ENCODE data around the gene TAF8. TPM values are rescaled to one million over a fixed set of nuclear protein-coding genes. Genes with fewer than 3 reads are reported as not detected.
A peak's percentile ranks its signal among the peaks of the same experiment; 100 is the strongest.

Gene TAF8
- total RNA-seq, 1 donor from 2014 or later: 35.1 TPM

- intact Hi-C loops (cut with DNase I): no loop called here
- Histone ChIP-seq H3K9me3 (no peaks in the 10 kb centered on the region), H3K36me3 (peaks cover 29% of the 10 kb centered on the region)
Measured at GRCh38 chr6:42084889-42085288, 34.6 kb downstream of the TAF8 start.

GRCh38 chr6:42086046-42087035, 36.0 kb downstream of the TAF8 start:
- ATAC-seq (peak in 1 of 2 donors; percentile 36), DNase-seq (no peak)
- Histone ChIP-seq H3K36me3 (peaks cover 16% of the 10 kb centered on the region), H3K4me1 (no peaks in the 10 kb centered on the region), H3K27me3 (ENCODE audit: low read depth) (no peaks in the 10 kb centered on the region), H3K9me3 (no peaks in the 10 kb centered on the region), H3K27ac (peak overlapping the region; percentile 14), H3K4me3 (no peak overlapping the region)
- TF ChIP-seq CTCF (IDR thresholded peaks at IDR 0.05): no peak
- intact Hi-C loops (cut with DNase I): no loop called here

More at GRCh38 chr6:42084889-42085288, 34.6 kb downstream of the TAF8 start:
- Histone ChIP-seq H3K27me3 (ENCODE audit: low read depth) (no peaks in the 10 kb centered on the region), H3K27ac (no peak overlapping the region), H3K4me1 (no peaks in the 10 kb centered on the region), H3K4me3 (no peak overlapping the region)
- DNase-seq (no peak), ATAC-seq (no peak)
- no peak for TF ChIP-seq CTCF (IDR thresholded peaks at IDR 0.05)

- Histone ChIP-seq H3K4me3 (no peak overlapping the region), H3K27me3 (ENCODE audit: low read depth) (no peaks in the 10 kb centered on the region), H3K36me3 (peaks cover under 1% of the 10 kb centered on the region), H3K9me3 (no peaks in the 10 kb centered on the region), H3K27ac (no peak overlapping the region), H3K4me1 (no peaks in the 10 kb centered on the region)
- DNase-seq (no peak), ATAC-seq (peak; percentile 18 to 72)
- no peak for TF ChIP-seq CTCF (IDR thresholded peaks at IDR 0.05)
- intact Hi-C loops (cut with DNase I): no loop called here
Measured at GRCh38 chr6:42088101-42088591, 37.8 kb downstream of the TAF8 start.

GRCh38 chr6:42090819-42091717, 40.7 kb downstream of the TAF8 start:
- Histone ChIP-seq H3K36me3 (no peaks in the 10 kb centered on the region), H3K27ac (no peak overlapping the region), H3K4me3 (no peak overlapping the region), H3K27me3 (ENCODE audit: low read depth) (no peaks in the 10 kb centered on the region), H3K4me1 (no peaks in the 10 kb centered on the region), H3K9me3 (no peaks in the 10 kb centered on the region)
- ATAC-seq (no peak), DNase-seq (no peak)
- no peak for TF ChIP-seq CTCF (IDR thresholded peaks at IDR 0.05)
- intact Hi-C loops (cut with DNase I): no loop called here

- DNase-seq (no peak), ATAC-seq (peak; percentile 59 to 61)
- intact Hi-C loops (cut with DNase I): no loop called here
- Histone ChIP-seq H3K36me3 (no peaks in the 10 kb centered on the region), H3K4me3 (no peak overlapping the region), H3K4me1 (no peaks in the 10 kb centered on the region), H3K9me3 (no peaks in the 10 kb centered on the region), H3K27me3 (ENCODE audit: low read depth) (no peaks in the 10 kb centered on the region), H3K27ac (no peak overlapping the region)
- TF ChIP-seq CTCF (IDR thresholded peaks at IDR 0.05): no peak
Measured at GRCh38 chr6:42091718-42092023, 41.3 kb downstream of the TAF8 start.

Data from lower lobe of right lung (tissue), 2 donors.